ENCODE measurements around the gene PRKAR2B. TPM values are rescaled to one million over a fixed set of nuclear protein-coding genes. Genes with fewer than 3 reads are reported as not detected.
A peak's percentile ranks its signal among the peaks of the same experiment; 100 is the strongest.

Gene PRKAR2B
- total RNA-seq = under 1 TPM; 0.35 to 0.50 TPM

GRCh38 chr7:107044347-107045194 is at the start of gene PRKAR2B:
Gene PRKAR2B, plus strand, starts transcription at chr7:107044705. Its CDS starts 203 bp downstream, at chr7:107044908.
- Mint-ChIP-seq H3K36me3 (ENCODE audit: low read depth) (no peaks in the 10 kb centered on the region), H3K27ac (no peak within 1 kb of the TSS), H3K27me3 (peaks cover 41% of the 10 kb centered on the region), H3K4me1 (peaks cover 14% of the 10 kb centered on the region), H3K9me3 (no peaks in the 10 kb centered on the region), H3K4me3 (peak within 1 kb of the TSS; percentile 75)
- CTCF ChIA-PET = no interaction called here
- POLR2A ChIA-PET = no interaction called here
- DNase-seq = peak; percentile 69

GRCh38 chr7:106994833-106995232 is 49.7 kb upstream of the PRKAR2B start:
- Mint-ChIP-seq H3K9me3 (no peaks in the 10 kb centered on the region), H3K36me3 (ENCODE audit: low read depth) (no peaks in the 10 kb centered on the region), H3K4me3 (no peak overlapping the region), H3K27ac (no peak overlapping the region), H3K27me3 (peaks cover 10% of the 10 kb centered on the region), H3K4me1 (no peaks in the 10 kb centered on the region)
- DNase-seq = no peak
- ChIA-PET POLR2A (no interaction called here), CTCF (no interaction called here)

- POLR2A ChIA-PET = no interaction called here
- H3K27me3 Mint-ChIP-seq = peaks cover 12% of the 10 kb centered on the region
- no peaks in the 10 kb centered on the region for H3K36me3 Mint-ChIP-seq (ENCODE audit: low read depth)
- CTCF ChIA-PET = no interaction called here
- H3K4me3 Mint-ChIP-seq = no peak overlapping the region
- no peaks in the 10 kb centered on the region for H3K9me3 Mint-ChIP-seq
- no peak overlapping the region for H3K27ac Mint-ChIP-seq
- no peak for DNase-seq
- no peaks in the 10 kb centered on the region for H3K4me1 Mint-ChIP-seq
Observed at GRCh38 chr7:106997487-106998271, 46.8 kb upstream of the PRKAR2B start.

GRCh38 chr7:106999023-106999422 is 45.5 kb upstream of the PRKAR2B start:
- Mint-ChIP-seq H3K36me3 (ENCODE audit: low read depth) (no peaks in the 10 kb centered on the region), H3K27ac (no peak overlapping the region), H3K9me3 (no peaks in the 10 kb centered on the region), H3K27me3 (peaks cover 12% of the 10 kb centered on the region), H3K4me1 (no peaks in the 10 kb centered on the region), H3K4me3 (no peak overlapping the region)
- CTCF ChIA-PET = no interaction called here
- DNase-seq = no peak
- POLR2A ChIA-PET = no interaction called here

GRCh38 chr7:107001490-107001889 is 43.0 kb upstream of the PRKAR2B start:
- POLR2A ChIA-PET = interaction anchor here (1.0 kb wide), 1 partner anchor 132 kb away, joined by 3 read pairs; no protein-coding TSS in a partner anchor
- Mint-ChIP-seq H3K9me3 (no peaks in the 10 kb centered on the region), H3K4me3 (no peak overlapping the region), H3K27me3 (peaks cover 11% of the 10 kb centered on the region), H3K27ac (no peak overlapping the region), H3K36me3 (ENCODE audit: low read depth) (no peaks in the 10 kb centered on the region), H3K4me1 (no peaks in the 10 kb centered on the region)
- CTCF ChIA-PET = no interaction called here
- no peak for DNase-seq

- H3K9me3 Mint-ChIP-seq = no peaks in the 10 kb centered on the region
- ChIA-PET POLR2A (interaction anchor here (1.0 kb wide), 1 partner anchor 133 kb away, joined by 3 read pairs; no protein-coding TSS in a partner anchor), CTCF (no interaction called here)
- H3K27me3 Mint-ChIP-seq = peaks cover 11% of the 10 kb centered on the region
- no peaks in the 10 kb centered on the region for H3K36me3 Mint-ChIP-seq (ENCODE audit: low read depth)
- H3K27ac Mint-ChIP-seq = no peak overlapping the region
- no peak overlapping the region for H3K4me3 Mint-ChIP-seq
- DNase-seq = no peak
- no peaks in the 10 kb centered on the region for H3K4me1 Mint-ChIP-seq
Observed at GRCh38 chr7:107002126-107002525, 42.4 kb upstream of the PRKAR2B start.

GRCh38 chr7:107002529-107002998 is 41.9 kb upstream of the PRKAR2B start:
- no peak for DNase-seq
- Mint-ChIP-seq H3K36me3 (ENCODE audit: low read depth) (no peaks in the 10 kb centered on the region), H3K9me3 (no peaks in the 10 kb centered on the region), H3K27ac (no peak overlapping the region), H3K4me1 (no peaks in the 10 kb centered on the region), H3K4me3 (no peak overlapping the region), H3K27me3 (peaks cover 8% of the 10 kb centered on the region)
- CTCF ChIA-PET = no interaction called here
- POLR2A ChIA-PET = no interaction called here

- no peak for DNase-seq
- no peaks in the 10 kb centered on the region for H3K4me1 Mint-ChIP-seq
- no peaks in the 10 kb centered on the region for H3K36me3 Mint-ChIP-seq (ENCODE audit: low read depth)
- CTCF ChIA-PET = interaction anchor here (1.0 kb wide), 1 partner anchor 17 kb away, joined by 4 read pairs; no protein-coding TSS in a partner anchor
- no peaks in the 10 kb centered on the region for H3K27me3 Mint-ChIP-seq
- H3K27ac Mint-ChIP-seq = no peak overlapping the region
- H3K4me3 Mint-ChIP-seq = no peak overlapping the region
- H3K9me3 Mint-ChIP-seq = no peaks in the 10 kb centered on the region
- POLR2A ChIA-PET = no interaction called here
Observed at GRCh38 chr7:107007007-107007891, 37.3 kb upstream of the PRKAR2B start.

GRCh38 chr7:107007892-107008287 is 36.6 kb upstream of the PRKAR2B start:
- H3K27ac Mint-ChIP-seq = no peak overlapping the region
- H3K9me3 Mint-ChIP-seq = no peaks in the 10 kb centered on the region
- no peak for DNase-seq
- H3K4me1 Mint-ChIP-seq = no peaks in the 10 kb centered on the region
- no peak overlapping the region for H3K4me3 Mint-ChIP-seq
- POLR2A ChIA-PET = no interaction called here
- H3K36me3 Mint-ChIP-seq (ENCODE audit: low read depth) = no peaks in the 10 kb centered on the region
- no peaks in the 10 kb centered on the region for H3K27me3 Mint-ChIP-seq
- CTCF ChIA-PET = interaction anchor here (1.0 kb wide), 1 partner anchor 16 kb away, joined by 4 read pairs; no protein-coding TSS in a partner anchor

GRCh38 chr7:107009846-107010203 is 34.7 kb upstream of the PRKAR2B start:
- Mint-ChIP-seq H3K27me3 (no peaks in the 10 kb centered on the region), H3K4me3 (no peak overlapping the region), H3K36me3 (ENCODE audit: low read depth) (no peaks in the 10 kb centered on the region), H3K27ac (no peak overlapping the region), H3K9me3 (no peaks in the 10 kb centered on the region), H3K4me1 (no peaks in the 10 kb centered on the region)
- no peak for DNase-seq
- POLR2A ChIA-PET = no interaction called here
- CTCF ChIA-PET = no interaction called here

GRCh38 chr7:107012691-107013090 is 31.8 kb upstream of the PRKAR2B start:
- Mint-ChIP-seq H3K9me3 (no peaks in the 10 kb centered on the region), H3K27me3 (no peaks in the 10 kb centered on the region), H3K4me3 (no peak overlapping the region), H3K27ac (no peak overlapping the region), H3K36me3 (ENCODE audit: low read depth) (no peaks in the 10 kb centered on the region), H3K4me1 (no peaks in the 10 kb centered on the region)
- ChIA-PET POLR2A (no interaction called here), CTCF (no interaction called here)
- DNase-seq = no peak

GRCh38 chr7:107014387-107015023 is 30.0 kb upstream of the PRKAR2B start:
- ChIA-PET POLR2A (no interaction called here), CTCF (interaction anchor here (0.6 kb wide), 1 partner anchor 966 kb away, joined by 3 read pairs; no protein-coding TSS in a partner anchor)
- Mint-ChIP-seq H3K27me3 (no peaks in the 10 kb centered on the region), H3K4me1 (no peaks in the 10 kb centered on the region), H3K9me3 (no peaks in the 10 kb centered on the region), H3K36me3 (ENCODE audit: low read depth) (no peaks in the 10 kb centered on the region), H3K4me3 (no peak overlapping the region), H3K27ac (no peak overlapping the region)
- DNase-seq = no peak
